ENCODE data around the gene GPR87.

DNA sequence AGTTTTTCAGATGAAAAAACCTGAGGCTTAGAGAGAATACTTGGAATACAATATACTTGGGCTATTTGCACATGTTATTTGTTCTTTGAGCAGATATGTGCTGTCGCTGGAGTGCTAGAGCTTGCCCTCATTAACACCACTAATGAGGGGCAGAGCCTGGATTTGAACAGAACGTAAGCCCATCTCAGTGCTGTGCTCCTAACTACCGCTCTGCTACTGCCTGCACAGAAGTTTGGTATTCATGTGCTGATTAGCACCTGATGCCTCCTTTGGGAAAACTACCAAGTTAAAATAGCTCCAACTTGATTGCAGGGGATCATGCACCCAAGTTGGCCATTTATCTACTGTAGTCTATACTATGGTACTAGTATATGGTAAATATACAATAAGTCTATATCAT lies 3.6 kb downstream of the GPR87 start:
- no peak for TF ChIP-seq SP1 (IDR thresholded peaks at IDR 0.05)
- TF ChIP-seq FOXA1 (IDR thresholded peaks at IDR 0.05), result no peak
- no peak for TF ChIP-seq BHLHE40 (IDR thresholded peaks at IDR 0.05; ENCODE audit: borderline replicate concordance)
- no peak for TF ChIP-seq ZNF384 (IDR thresholded peaks at IDR 0.05)
